Hepatocyte (in vitro differentiated cells): Measurements from ENCODE around the gene NR3C2. TPM values are rescaled to one million over a fixed set of nuclear protein-coding genes. Genes with fewer than 3 reads are reported as not detected.

Source experiments
- DNase-seq: peaks from one replicate; pipeline ENCODE4 v3.0.0-alpha.2; 2016; ENCODE audit warnings: low spot score
- H2AFZ ChIP-seq: fragments of 200-600 bp; sonication (generic); 2 replicates; pipeline ENCODE4 v1.6.0; 2016; ENCODE audit warnings: antibody characterized with exemption, mild to moderate bottlenecking
- H3K27ac ChIP-seq: fragments of 200-600 bp; sonication (generic); 2 replicates; pipeline ENCODE4 v1.5.1; 2016; ENCODE audit warnings: mild to moderate bottlenecking
- H3K27me3 ChIP-seq: fragments of 200-600 bp; sonication (generic); 2 replicates; pipeline ENCODE4 v1.6.1; 2016
- H3K36me3 ChIP-seq: fragments of 200-600 bp; sonication (generic); replicated peaks from 2 replicates; pipeline ENCODE4 v1.5.1; 2016; ENCODE audit warnings: low read depth; ENCODE audit not compliant: insufficient read depth
- H3K4me1 ChIP-seq: fragments of 200-600 bp; sonication (generic); 2 replicates; pipeline ENCODE4 v1.5.1; 2016; ENCODE audit warnings: mild to moderate bottlenecking, moderate library complexity; ENCODE audit not compliant: insufficient read depth
- H3K4me2 ChIP-seq: fragments of 200-600 bp; sonication (generic); 2 replicates; pipeline ENCODE4 v1.6.0; 2016
- H3K4me3 ChIP-seq: fragments of 200-600 bp; sonication (generic); 2 replicates; pipeline ENCODE4 v1.5.1; 2016; ENCODE audit warnings: mild to moderate bottlenecking
- H3K79me2 ChIP-seq: fragments of 200-600 bp; sonication (generic); 2 replicates; pipeline ENCODE4 v1.6.0; 2017; ENCODE audit warnings: mild to moderate bottlenecking
- H3K9me2 ChIP-seq: fragments of 200-600 bp; sonication (generic); replicated peaks from 2 replicates; pipeline ENCODE4 v1.6.0; 2017; ENCODE audit warnings: mild to moderate bottlenecking; ENCODE audit not compliant: insufficient read depth
- H3K9me3 ChIP-seq: fragments of 200-600 bp; sonication (generic); 2 replicates; pipeline ENCODE4 v1.5.1; 2016; ENCODE audit warnings: low read depth, mild to moderate bottlenecking
- H4K20me1 ChIP-seq: fragments of 200-600 bp; sonication (generic); 2 replicates; pipeline ENCODE4 v1.6.0; 2016; ENCODE audit warnings: mild to moderate bottlenecking; ENCODE audit not compliant: insufficient read depth, poor library complexity, severe bottlenecking
- CTCF ChIP-seq: fragments of 200-600 bp; sonication (generic); IDR thresholded peaks from 2 replicates; pipeline ENCODE4 v1.5.1; 2016; ENCODE audit warnings: antibody characterized with exemption, mild to moderate bottlenecking; ENCODE audit not compliant: poor library complexity
- EZH2 ChIP-seq: fragments of 200-600 bp; sonication (generic); IDR thresholded peaks from 2 replicates; pipeline ENCODE4 v1.6.1; 2016; ENCODE audit warnings: antibody characterized with exemption, mild to moderate bottlenecking, borderline replicate concordance
- EZH2phosphoT487 ChIP-seq: fragments of 200-600 bp; sonication (generic); IDR thresholded peaks from one replicate; pipeline ENCODE4 v1.6.1; 2018; ENCODE audit warnings: antibody characterized with exemption, mild to moderate bottlenecking, low read depth, moderate library complexity; ENCODE audit not compliant: unreplicated experiment, severe bottlenecking
- WGBS: methylation state at CpG from one replicate; pipeline ENCODE4 v1.1.6; 2016; ENCODE audit warnings: low lambda C conversion rate; ENCODE audit errors: missing lambda C conversion rate; 5-methylcytosine and 5-hydroxymethylcytosine counted together
- polyA plus RNA-seq: library from polyadenylated mRNA; unstranded; fragments of >200 nt; fragmentation: Nextera tagmentation; extraction: Ambion mirVana; gene quantifications from 2 replicates; pipeline ENCODE4 v1.2.1, GENCODE V29; 2016
- total RNA-seq: library from RNA; depleted of rRNA; stranded (reverse); fragments of >200 nt; gene quantifications from 2 replicates; pipeline ENCODE4 v1.2.3, GENCODE V29; 2014

Gene NR3C2
- total and polyA plus RNA-seq, 2 experiments from 2014 or later = 2.3 to 7.1 TPM

GRCh38 chr4:148164557-148164956 lies 277.7 kb downstream of the NR3C2 start:
- Histone ChIP-seq H2AFZ (no peak overlapping the region), H4K20me1 (no peaks in the 10 kb centered on the region), H3K27me3 (no peaks in the 10 kb centered on the region), H3K27ac (no peak overlapping the region), H3K4me2 (no peak overlapping the region), H3K9me2 (no peaks in the 10 kb centered on the region), H3K79me2 (no peaks in the 10 kb centered on the region), H3K4me3 (no peak overlapping the region), H3K9me3 (no peaks in the 10 kb centered on the region), H3K36me3 (no peaks in the 10 kb centered on the region), H3K4me1 (peaks cover 27% of the 10 kb centered on the region)
- TF ChIP-seq CTCF = no peak
- DNase-seq = no peak
- WGBS = 71% methylated on average over 2 of the region's 2 CpGs

GRCh38 chr4:148162991-148163390 lies 279.2 kb downstream of the NR3C2 start:
- Histone ChIP-seq H3K27ac (no peak overlapping the region), H3K79me2 (no peaks in the 10 kb centered on the region), H2AFZ (no peak overlapping the region), H3K9me2 (no peaks in the 10 kb centered on the region), H3K9me3 (no peaks in the 10 kb centered on the region), H3K27me3 (no peaks in the 10 kb centered on the region), H3K4me3 (no peak overlapping the region), H3K4me2 (no peak overlapping the region), H3K4me1 (peaks cover 27% of the 10 kb centered on the region), H4K20me1 (no peaks in the 10 kb centered on the region), H3K36me3 (no peaks in the 10 kb centered on the region)
- TF ChIP-seq EZH2 = no peak
- TF ChIP-seq CTCF = no peak
- TF ChIP-seq EZH2phosphoT487 = no peak
- 18% methylated on average over 1 of the region's 1 CpG for WGBS
- no peak for DNase-seq

GRCh38 chr4:148162519-148162918 lies 279.7 kb downstream of the NR3C2 start:
- H3K36me3 ChIP-seq = no peaks in the 10 kb centered on the region
- peak; percentile 11 for DNase-seq
- H4K20me1 ChIP-seq = no peaks in the 10 kb centered on the region
- H3K4me1 ChIP-seq = peaks cover 27% of the 10 kb centered on the region
- H2AFZ ChIP-seq = no peak overlapping the region
- TF ChIP-seq CTCF = no peak
- no peak for TF ChIP-seq EZH2
- no peak for TF ChIP-seq EZH2phosphoT487
- H3K9me3 ChIP-seq = no peaks in the 10 kb centered on the region
- WGBS = 64% methylated on average over 5 of the region's 5 CpGs
- no peak overlapping the region for H3K27ac ChIP-seq
- no peak overlapping the region for H3K4me3 ChIP-seq
- H3K4me2 ChIP-seq = no peak overlapping the region
- no peaks in the 10 kb centered on the region for H3K79me2 ChIP-seq
- H3K27me3 ChIP-seq = no peaks in the 10 kb centered on the region
- H3K9me2 ChIP-seq = no peaks in the 10 kb centered on the region

GRCh38 chr4:148161601-148162000 lies 280.6 kb downstream of the NR3C2 start:
- Histone ChIP-seq H3K9me2 (no peaks in the 10 kb centered on the region), H2AFZ (no peak overlapping the region), H3K4me2 (no peak overlapping the region), H3K79me2 (no peaks in the 10 kb centered on the region), H3K36me3 (no peaks in the 10 kb centered on the region), H3K9me3 (no peaks in the 10 kb centered on the region), H3K4me1 (peaks cover 27% of the 10 kb centered on the region), H4K20me1 (no peaks in the 10 kb centered on the region), H3K27ac (no peak overlapping the region), H3K4me3 (no peak overlapping the region), H3K27me3 (no peaks in the 10 kb centered on the region)
- no peak for TF ChIP-seq EZH2phosphoT487
- TF ChIP-seq EZH2 = no peak
- TF ChIP-seq CTCF = no peak
- WGBS = 92% methylated on average over 2 of the region's 2 CpGs
- no peak for DNase-seq
